Measurements from ENCODE around the gene MACIR. TPM values are rescaled to one million over a fixed set of nuclear protein-coding genes. Genes with fewer than 3 reads are reported as not detected.

The MACIR gene
- total RNA-seq, 1 donor from 2014 or later = 8.4 TPM

- no peak for DNase-seq (ENCODE audit: low read depth)
- TF ChIP-seq, protein P1, sequence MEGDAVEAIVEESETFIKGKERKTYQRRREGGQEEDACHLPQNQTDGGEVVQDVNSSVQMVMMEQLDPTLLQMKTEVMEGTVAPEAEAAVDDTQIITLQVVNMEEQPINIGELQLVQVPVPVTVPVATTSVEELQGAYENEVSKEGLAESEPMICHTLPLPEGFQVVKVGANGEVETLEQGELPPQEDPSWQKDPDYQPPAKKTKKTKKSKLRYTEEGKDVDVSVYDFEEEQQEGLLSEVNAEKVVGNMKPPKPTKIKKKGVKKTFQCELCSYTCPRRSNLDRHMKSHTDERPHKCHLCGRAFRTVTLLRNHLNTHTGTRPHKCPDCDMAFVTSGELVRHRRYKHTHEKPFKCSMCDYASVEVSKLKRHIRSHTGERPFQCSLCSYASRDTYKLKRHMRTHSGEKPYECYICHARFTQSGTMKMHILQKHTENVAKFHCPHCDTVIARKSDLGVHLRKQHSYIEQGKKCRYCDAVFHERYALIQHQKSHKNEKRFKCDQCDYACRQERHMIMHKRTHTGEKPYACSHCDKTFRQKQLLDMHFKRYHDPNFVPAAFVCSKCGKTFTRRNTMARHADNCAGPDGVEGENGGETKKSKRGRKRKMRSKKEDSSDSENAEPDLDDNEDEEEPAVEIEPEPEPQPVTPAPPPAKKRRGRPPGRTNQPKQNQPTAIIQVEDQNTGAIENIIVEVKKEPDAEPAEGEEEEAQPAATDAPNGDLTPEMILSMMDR (IDR thresholded peaks at IDR 0.05; ENCODE audit: insufficient read depth, low read length, poor library complexity, severe bottlenecking) = no peak
- H3K4me3 ChIP-seq (ENCODE audit: low read depth, low read length) = no peak overlapping the region
Observed at GRCh38 chr5:103271570-103272289, 13.2 kb downstream of the MACIR start.

DNA sequence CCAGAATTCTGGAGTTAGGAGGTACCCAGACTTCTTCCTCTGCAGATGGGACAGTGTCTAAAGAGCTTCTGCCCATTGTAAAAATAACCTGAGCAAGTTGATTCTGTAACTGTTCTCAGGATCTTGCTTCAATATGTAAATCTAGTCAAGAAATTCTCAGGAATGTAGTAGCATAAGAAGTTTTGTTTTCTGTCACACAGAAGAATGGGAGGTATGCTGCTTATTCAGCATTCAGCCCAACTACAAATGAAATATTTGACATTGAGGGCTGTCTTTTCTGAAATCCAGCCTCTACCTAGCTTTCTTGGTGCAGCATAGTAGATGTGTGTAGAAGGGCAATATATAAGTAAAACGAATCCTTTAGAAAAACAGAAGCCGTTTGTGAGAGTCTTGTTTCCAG is 13.8 kb downstream of the MACIR start:
- no peak for DNase-seq (ENCODE audit: low read depth)
- H3K27me3 ChIP-seq (ENCODE audit: control insufficient read depth, insufficient read depth, low read length) = no peaks in the 10 kb centered on the region
- TF ChIP-seq, protein P1 (IDR thresholded peaks at IDR 0.05; ENCODE audit: insufficient read depth, low read length, poor library complexity, severe bottlenecking) = no peak
- no peaks in the 10 kb centered on the region for H3K36me3 ChIP-seq (ENCODE audit: control insufficient read depth, insufficient read depth, low read length)
- no peak overlapping the region for H3K4me3 ChIP-seq (ENCODE audit: low read depth, low read length)

More at GRCh38 chr5:103271570-103272289, 13.2 kb downstream of the MACIR start:
- no peaks in the 10 kb centered on the region for H3K27me3 ChIP-seq (ENCODE audit: control insufficient read depth, insufficient read depth, low read length)
- no peaks in the 10 kb centered on the region for H3K36me3 ChIP-seq (ENCODE audit: control insufficient read depth, insufficient read depth, low read length)

- Histone ChIP-seq H3K36me3 (ENCODE audit: control insufficient read depth, insufficient read depth, low read length) (no peaks in the 10 kb centered on the region), H3K4me3 (ENCODE audit: low read depth, low read length) (no peak overlapping the region), H3K27me3 (ENCODE audit: control insufficient read depth, insufficient read depth, low read length) (no peaks in the 10 kb centered on the region)
- TF ChIP-seq, protein P1 (IDR thresholded peaks at IDR 0.05; ENCODE audit: insufficient read depth, low read length, poor library complexity, severe bottlenecking) = no peak
- DNase-seq (ENCODE audit: low read depth) = no peak
Observed at GRCh38 chr5:103273952-103274351, 15.4 kb downstream of the MACIR start.

- TF ChIP-seq, protein P1 (IDR thresholded peaks at IDR 0.05; ENCODE audit: insufficient read depth, low read length, poor library complexity, severe bottlenecking) = no peak
- Histone ChIP-seq H3K36me3 (ENCODE audit: control insufficient read depth, insufficient read depth, low read length) (no peaks in the 10 kb centered on the region), H3K4me3 (ENCODE audit: low read depth, low read length) (no peak overlapping the region), H3K27me3 (ENCODE audit: control insufficient read depth, insufficient read depth, low read length) (no peaks in the 10 kb centered on the region)
- no peak for DNase-seq (ENCODE audit: low read depth)
Observed at GRCh38 chr5:103275851-103276250, 17.3 kb downstream of the MACIR start.

DNA sequence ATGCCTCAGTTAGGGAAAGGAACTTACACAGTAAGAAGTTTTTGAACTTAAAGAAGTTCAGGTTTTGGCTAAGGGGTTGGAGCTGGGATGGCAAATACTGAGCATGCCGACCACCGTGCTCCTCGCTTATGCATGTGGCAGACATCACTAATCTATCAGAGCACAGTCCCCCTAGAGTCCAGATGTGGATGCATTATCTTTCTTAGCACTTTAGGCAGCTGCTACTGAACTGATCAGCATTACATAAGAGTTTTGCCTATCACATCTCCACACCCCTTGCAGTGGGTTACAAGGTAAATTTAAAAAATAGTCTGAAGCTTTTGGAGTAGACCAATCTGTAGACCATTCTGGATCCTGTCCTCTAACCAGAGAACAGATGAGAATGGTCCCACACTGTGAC is 22.4 kb downstream of the MACIR start:
- TF ChIP-seq, protein P1 (IDR thresholded peaks at IDR 0.05; ENCODE audit: insufficient read depth, low read length, poor library complexity, severe bottlenecking) = no peak
- Histone ChIP-seq H3K27me3 (ENCODE audit: control insufficient read depth, insufficient read depth, low read length) (no peaks in the 10 kb centered on the region), H3K4me3 (ENCODE audit: low read depth, low read length) (no peak overlapping the region), H3K36me3 (ENCODE audit: control insufficient read depth, insufficient read depth, low read length) (no peaks in the 10 kb centered on the region)
- no peak for DNase-seq (ENCODE audit: low read depth)

DNA sequence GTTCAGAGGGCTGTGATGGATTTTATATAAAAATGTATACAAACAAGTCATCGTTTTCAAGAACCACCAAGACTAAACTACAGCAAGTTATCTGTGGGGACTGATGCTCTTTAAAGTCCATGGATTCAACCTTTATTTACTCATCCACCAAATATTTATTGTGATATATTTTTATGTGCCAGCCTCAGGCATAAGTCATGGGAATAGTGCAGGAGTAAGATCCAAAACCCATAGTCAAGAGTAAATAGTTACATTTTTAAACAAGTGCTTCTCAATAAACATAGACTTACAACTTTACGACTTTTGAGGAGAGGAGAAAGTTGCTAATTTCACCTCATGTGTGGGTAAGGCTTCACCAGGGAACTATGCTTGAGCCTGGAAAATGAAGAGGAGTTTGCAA is 24.6 kb downstream of the MACIR start:
- Histone ChIP-seq H3K4me3 (ENCODE audit: low read depth, low read length) (no peak overlapping the region), H3K27me3 (ENCODE audit: control insufficient read depth, insufficient read depth, low read length) (no peaks in the 10 kb centered on the region), H3K36me3 (ENCODE audit: control insufficient read depth, insufficient read depth, low read length) (no peaks in the 10 kb centered on the region)
- TF ChIP-seq, protein P1 (IDR thresholded peaks at IDR 0.05; ENCODE audit: insufficient read depth, low read length, poor library complexity, severe bottlenecking) = no peak
- DNase-seq (ENCODE audit: low read depth) = no peak

Data from kidney epithelial cell (primary cell).